Body of pancreas (tissue), 4 donors: ENCODE results near the gene MRPL3. TPM values are rescaled to one million over a fixed set of nuclear protein-coding genes. Genes with fewer than 3 reads are reported as not detected.

ENCODE experiments used
- ATAC-seq: fragments of 150-250 bp; one replicate; pipeline ENCODE4 v1.9.1; 2016
- DNase-seq, 4 donors: peaks; one replicate each; pipeline ENCODE4 v3.0.0-alpha.2; 2019
- H3K27ac ChIP-seq, 4 donors: fragments of 200-600 bp; sonication (generic); 1 replicate in 3 of 4; 2 replicates in 1 of 4; pipeline versions ENCODE4 v1.5.1 to v1.6.1; 2016 to 2019; ENCODE audit warnings: mild to moderate bottlenecking in 1 of 4, mixed read lengths in 1 of 4, moderate library complexity in 1 of 4
- H3K27me3 ChIP-seq, 2 donors: fragments of 200-600 bp; sonication (generic); one replicate each; pipeline ENCODE4 v1.6.0; 2016; ENCODE audit warnings: mild to moderate bottlenecking in 1 of 2
- H3K36me3 ChIP-seq, 2 donors: fragments of 200-600 bp; sonication (generic); replicated peaks in 1 of 2; 2 replicates each; pipeline ENCODE4 v1.5.1; 2016; ENCODE audit warnings: low read depth in 2 of 2; ENCODE audit not compliant: insufficient read depth in 1 of 2
- H3K4me1 ChIP-seq: fragments of 200-600 bp; sonication (generic); one replicate; pipeline ENCODE4 v1.6.0; 2016
- H3K4me3 ChIP-seq, 2 donors: fragments of 200-600 bp; sonication (generic); 1 replicate in 1 of 2; 2 replicates in 1 of 2; pipeline ENCODE4 v1.5.1; 2016 to 2019
- H3K9me3 ChIP-seq, 3 donors: fragments of 200-600 bp; sonication (generic); 1 replicate in 2 of 3; 2 replicates in 1 of 3; pipeline ENCODE4 v1.5.1; 2016
- POLR2A ChIP-seq, 3 donors: fragments of 450-650 bp; IDR thresholded peaks; one replicate each; pipeline ENCODE4 v1.6.1; 2016; ENCODE audit warnings: antibody characterized with exemption in 3 of 3, mild to moderate bottlenecking in 2 of 3
- WGBS, 2 donors: methylation state at CpG; one replicate each; pipeline ENCODE4 v1.1.5; 2017; 5-methylcytosine and 5-hydroxymethylcytosine counted together
- intact Hi-C: fragments of 100-400 bp; cut with DNase I; formaldehyde crosslinking; loops from one replicate; pipeline ENCODE4 v1.15.1; 2023
- total RNA-seq, 2 donors: library from RNA; depleted of rRNA; stranded (reverse); fragments of >200 nt; gene quantifications; one replicate each; pipeline ENCODE4 v1.1.0, GENCODE V29; 2016
- TF ChIP-seq, protein P1 (sequence below), 7 experiments: fragments of 450-650 bp in 4 of 7; fragments of 200-600 bp in 3 of 7; sonication (generic) in 3 of 7; IDR thresholded peaks; one replicate each; pipeline ENCODE4 v1.5.1; 2016 to 2019; ENCODE audit warnings: antibody characterized with exemption in 7 of 7

Gene MRPL3
- total RNA-seq, 2 donors from 2014 or later = 41.5 to 43.1 TPM

DNA sequence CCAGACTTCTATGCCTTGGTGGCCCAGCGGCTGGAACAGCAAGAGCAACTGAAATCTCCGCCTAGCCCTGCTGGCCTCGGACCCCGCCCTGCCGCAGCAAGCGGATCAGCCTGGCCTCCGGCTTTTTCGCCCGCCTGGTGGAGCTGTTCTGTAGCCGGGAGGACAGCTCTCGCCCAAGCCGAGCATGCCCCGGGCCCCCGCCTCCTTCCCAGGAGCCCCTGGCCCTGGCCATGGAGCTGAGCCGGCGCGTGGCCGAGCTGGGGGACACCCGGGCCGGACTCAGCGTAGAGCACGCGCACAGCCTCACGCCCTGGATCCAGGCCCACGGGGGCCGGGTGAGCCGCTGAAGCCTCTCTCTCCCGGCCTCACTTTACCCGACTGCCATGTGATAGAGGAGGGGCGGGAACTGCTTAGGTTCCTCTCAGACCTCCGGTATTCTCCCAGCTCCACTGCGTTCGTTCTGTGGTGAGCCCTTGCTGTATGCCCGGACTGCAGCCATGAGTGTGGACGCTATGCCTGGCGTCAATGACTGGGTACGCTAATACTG lies 24.1 kb upstream of the MRPL3 start:
- 8 to 20% methylated on average over 1 to 37 of the region's 37 CpGs for WGBS, 2 donors
- Histone ChIP-seq H3K27ac (no peak overlapping the region), H3K27me3 (peaks cover 0 to 3% of the 10 kb centered on the region in 2 donors), H3K4me3 (peak overlapping the region in 1 of 2 donors; percentile 1), H3K4me1 (no peaks in the 10 kb centered on the region), H3K36me3 (no peaks in the 10 kb centered on the region), H3K9me3 (no peaks in the 10 kb centered on the region)
- peak; percentile 37 to 63 (median 49) for DNase-seq
- no peak for TF ChIP-seq POLR2A (IDR thresholded peaks at IDR 0.05)
- TF ChIP-seq, protein P1, sequence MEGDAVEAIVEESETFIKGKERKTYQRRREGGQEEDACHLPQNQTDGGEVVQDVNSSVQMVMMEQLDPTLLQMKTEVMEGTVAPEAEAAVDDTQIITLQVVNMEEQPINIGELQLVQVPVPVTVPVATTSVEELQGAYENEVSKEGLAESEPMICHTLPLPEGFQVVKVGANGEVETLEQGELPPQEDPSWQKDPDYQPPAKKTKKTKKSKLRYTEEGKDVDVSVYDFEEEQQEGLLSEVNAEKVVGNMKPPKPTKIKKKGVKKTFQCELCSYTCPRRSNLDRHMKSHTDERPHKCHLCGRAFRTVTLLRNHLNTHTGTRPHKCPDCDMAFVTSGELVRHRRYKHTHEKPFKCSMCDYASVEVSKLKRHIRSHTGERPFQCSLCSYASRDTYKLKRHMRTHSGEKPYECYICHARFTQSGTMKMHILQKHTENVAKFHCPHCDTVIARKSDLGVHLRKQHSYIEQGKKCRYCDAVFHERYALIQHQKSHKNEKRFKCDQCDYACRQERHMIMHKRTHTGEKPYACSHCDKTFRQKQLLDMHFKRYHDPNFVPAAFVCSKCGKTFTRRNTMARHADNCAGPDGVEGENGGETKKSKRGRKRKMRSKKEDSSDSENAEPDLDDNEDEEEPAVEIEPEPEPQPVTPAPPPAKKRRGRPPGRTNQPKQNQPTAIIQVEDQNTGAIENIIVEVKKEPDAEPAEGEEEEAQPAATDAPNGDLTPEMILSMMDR (IDR thresholded peaks at IDR 0.05) = peak in 4 of 7 experiments; percentile 16 to 39 (median 30)
- intact Hi-C loops = no loop called here
- peak; percentile 68 for ATAC-seq

DNA sequence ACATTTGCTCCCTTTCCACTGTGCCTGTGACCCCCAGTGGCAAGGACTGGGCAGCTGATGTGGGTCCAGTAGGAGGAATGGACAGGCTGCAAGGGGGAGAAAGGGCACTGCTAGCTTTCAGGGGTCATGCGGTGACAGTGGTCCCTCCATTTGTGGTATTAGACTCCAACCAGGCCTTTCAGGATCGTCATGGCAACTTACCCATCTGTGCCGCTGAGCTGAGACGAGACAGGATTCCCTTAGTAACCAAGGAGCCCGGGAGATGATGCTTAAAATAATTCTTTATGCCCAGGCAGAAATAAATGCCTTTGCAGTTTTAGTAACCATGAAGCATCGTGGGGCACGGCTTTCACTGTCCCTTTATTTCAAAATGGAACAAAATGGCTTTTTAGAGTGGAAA lies 15.9 kb upstream of the MRPL3 start:
- intact Hi-C loops = no loop called here
- WGBS, 2 donors = 66 to 69% methylated on average over 6 to 7 of the region's 7 CpGs
- no peaks in the 10 kb centered on the region for H3K9me3 ChIP-seq
- DNase-seq (no peak), ATAC-seq (no peak)
- no peak overlapping the region for H3K27ac ChIP-seq
- H3K27me3 ChIP-seq = no peaks in the 10 kb centered on the region
- no peaks in the 10 kb centered on the region for H3K4me1 ChIP-seq
- no peaks in the 10 kb centered on the region for H3K36me3 ChIP-seq
- TF ChIP-seq POLR2A (IDR thresholded peaks at IDR 0.05) = no peak
- TF ChIP-seq, protein P1 (IDR thresholded peaks at IDR 0.05) = no peak
- H3K4me3 ChIP-seq = no peak overlapping the region

DNA sequence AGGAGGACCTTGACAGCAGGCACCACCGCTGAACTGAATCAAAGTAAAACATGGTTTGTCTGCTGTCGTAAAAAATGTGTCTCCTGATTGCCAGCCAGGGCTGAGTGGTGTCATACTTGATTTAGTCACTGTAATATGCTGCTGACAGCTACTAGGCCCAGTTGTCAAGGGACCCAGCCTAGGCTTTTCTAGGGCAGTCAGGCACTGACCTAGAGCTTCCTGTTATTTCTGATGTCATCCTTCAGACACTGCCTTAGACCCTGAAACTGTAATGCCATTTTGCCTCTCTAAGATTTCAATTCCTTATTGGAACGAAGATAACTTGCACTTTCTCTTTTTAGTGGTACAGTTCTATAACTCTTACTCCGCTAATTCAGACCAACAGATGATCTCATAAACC lies 2.6 kb upstream of the MRPL3 start:
- intact Hi-C loops = loop anchor here (10.0 kb wide), 1 partner anchor 121 kb away; the partner anchor contains the start of gene NUDT16
- WGBS, 2 donors = 67 to 69% methylated on average over 4 of the region's 4 CpGs
- H3K27ac ChIP-seq = no peak overlapping the region
- TF ChIP-seq, protein P1 (IDR thresholded peaks at IDR 0.05) = no peak
- TF ChIP-seq POLR2A (IDR thresholded peaks at IDR 0.05) = no peak
- H3K9me3 ChIP-seq = no peaks in the 10 kb centered on the region
- no peaks in the 10 kb centered on the region for H3K36me3 ChIP-seq
- H3K27me3 ChIP-seq = no peaks in the 10 kb centered on the region
- ATAC-seq = no peak
- H3K4me1 ChIP-seq = peaks cover 18% of the 10 kb centered on the region
- no peak for DNase-seq
- no peak overlapping the region for H3K4me3 ChIP-seq

DNA sequence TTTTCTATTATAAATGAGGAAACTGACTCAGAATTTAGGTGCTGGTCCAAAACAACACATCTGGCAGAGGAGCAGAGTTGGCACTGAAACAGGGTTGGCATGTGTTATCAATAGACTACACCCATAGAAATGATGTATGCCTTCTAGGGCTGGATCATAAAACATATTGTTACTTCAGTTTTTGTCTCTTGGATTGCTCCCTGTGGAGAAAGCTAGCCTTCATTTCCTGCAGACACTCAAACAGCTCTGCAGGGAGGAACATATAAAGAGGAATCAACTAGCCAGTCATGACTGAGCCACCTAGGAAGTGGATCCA lies 507 bp upstream of the MRPL3 start:
- Histone ChIP-seq H3K4me3 (peak overlapping the region in 1 of 2 donors; percentile 60), H3K27ac (peak overlapping the region in 1 of 4 donors; percentile 79), H3K4me1 (peaks cover 18% of the 10 kb centered on the region), H3K36me3 (peaks cover 3 to 7% of the 10 kb centered on the region in 2 donors), H3K9me3 (no peaks in the 10 kb centered on the region), H3K27me3 (no peaks in the 10 kb centered on the region)
- ATAC-seq (no peak), DNase-seq (no peak)
- intact Hi-C loops = loop anchor here (10.0 kb wide), 1 partner anchor 118 kb away; the partner anchor contains the start of gene NUDT16
- no peak for TF ChIP-seq POLR2A (IDR thresholded peaks at IDR 0.05)
- TF ChIP-seq, protein P1 (IDR thresholded peaks at IDR 0.05) = no peak

DNA sequence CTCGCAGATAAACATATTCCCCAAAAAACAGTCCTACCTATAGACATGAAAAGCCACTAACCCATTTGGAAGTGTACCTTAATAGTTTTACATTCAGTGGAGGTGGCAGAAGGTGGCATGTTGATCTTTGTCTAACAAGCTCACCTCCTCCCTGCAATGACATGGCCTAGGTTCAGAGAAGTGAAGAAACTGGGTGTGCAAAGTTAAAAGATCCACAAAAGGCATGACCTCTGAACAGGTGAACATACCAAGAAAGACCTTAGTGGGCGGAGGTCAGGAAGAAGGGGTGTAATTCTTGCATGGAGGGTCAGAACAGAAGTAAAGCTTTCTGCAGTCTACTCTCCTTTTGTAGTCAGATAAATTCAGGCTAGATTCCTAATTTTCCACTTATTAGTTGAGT lies 822 bp downstream of the MRPL3 start:
- ATAC-seq (no peak), DNase-seq (no peak)
- peaks cover 18% of the 10 kb centered on the region for H3K4me1 ChIP-seq
- 28 to 36% methylated on average over 2 of the region's 2 CpGs for WGBS, 2 donors
- H3K4me3 ChIP-seq = peak overlapping the region; percentile 60 to 99
- intact Hi-C loops = loop anchor here (10.0 kb wide), 1 partner anchor 117 kb away; the partner anchor contains the start of gene NUDT16
- H3K27ac ChIP-seq = no peak overlapping the region
- TF ChIP-seq, protein P1 (IDR thresholded peaks at IDR 0.05) = no peak
- TF ChIP-seq POLR2A (IDR thresholded peaks at IDR 0.05) = no peak
- peaks cover 12% of the 10 kb centered on the region in 2 donors for H3K36me3 ChIP-seq
- no peaks in the 10 kb centered on the region for H3K27me3 ChIP-seq
- no peaks in the 10 kb centered on the region for H3K9me3 ChIP-seq
